Epithelial cell of prostate (primary cell): Measurements from ENCODE around the gene MYG1.
"Not testable (repeated sequence)": the region's sequence is repeated elsewhere in the genome, so short reads cannot be mapped to it uniquely, and the experiment has no call there.

Experiments
- DNase-seq: peaks from one replicate; pipeline ENCODE4 v3.0.0-alpha.2; 2011; ENCODE audit warnings: low read depth, low spot score
- H3K27ac ChIP-seq: fragments of 450-650 bp; 2 replicates; pipeline ENCODE4 v1.5.1; 2017; ENCODE audit warnings: mild to moderate bottlenecking

MYG1 gene

GRCh38 chr12:53325511-53326061 lies 26.1 kb downstream of the MYG1 start:
- DNase-seq: no peak
- no peak overlapping the region for H3K27ac ChIP-seq

GRCh38 chr12:53326460-53327185 lies 27.1 kb downstream of the MYG1 start:
- no peak overlapping the region for H3K27ac ChIP-seq
- DNase-seq: no peak

- no peak for DNase-seq
- H3K27ac ChIP-seq: no peak overlapping the region
These were observed 28.0 kb downstream of the MYG1 start for GRCh38 chr12:53327435-53328042.

GRCh38 chr12:53328043-53328435 lies 28.5 kb downstream of the MYG1 start:
- no peak for DNase-seq
- H3K27ac ChIP-seq: no peak overlapping the region

GRCh38 chr12:53330671-53331070 lies 31.2 kb downstream of the MYG1 start:
- DNase-seq: no peak
- H3K27ac ChIP-seq: no peak overlapping the region

- DNase-seq, H3K27ac ChIP-seq: not testable (repeated sequence)
These were observed 32.8 kb downstream of the MYG1 start for GRCh38 chr12:53332339-53332738.

- DNase-seq: no peak
- H3K27ac ChIP-seq: no peak overlapping the region
These were observed 33.2 kb downstream of the MYG1 start for GRCh38 chr12:53332744-53333143.

GRCh38 chr12:53333289-53333688 lies 33.8 kb downstream of the MYG1 start:
- DNase-seq: no peak
- H3K27ac ChIP-seq: no peak overlapping the region

GRCh38 chr12:53333845-53334244 lies 34.4 kb downstream of the MYG1 start:
- DNase-seq: no peak
- H3K27ac ChIP-seq: no peak overlapping the region

GRCh38 chr12:53334822-53335221 lies 35.3 kb downstream of the MYG1 start:
- no peak overlapping the region for H3K27ac ChIP-seq
- DNase-seq: no peak

GRCh38 chr12:53336181-53336681 lies 36.7 kb downstream of the MYG1 start, which contains the start of gene SP7:
Gene SP7 (minus strand): TSS chr12:53336354. CDS start chr12:53335646, 708 bp downstream.
- no peak within 1 kb of the TSS for H3K27ac ChIP-seq
- no peak for DNase-seq

GRCh38 chr12:53338017-53338416 lies 38.5 kb downstream of the MYG1 start:
- DNase-seq: no peak
- no peak overlapping the region for H3K27ac ChIP-seq

- no peak for DNase-seq
- H3K27ac ChIP-seq: no peak overlapping the region
These were observed 39.4 kb downstream of the MYG1 start for GRCh38 chr12:53338916-53339315.

- no peak for DNase-seq
- H3K27ac ChIP-seq: no peak overlapping the region
These were observed 40.9 kb downstream of the MYG1 start for GRCh38 chr12:53340398-53340797.

GRCh38 chr12:53343449-53343848 lies 44.0 kb downstream of the MYG1 start:
- no peak for DNase-seq
- no peak overlapping the region for H3K27ac ChIP-seq

GRCh38 chr12:53343969-53344368 lies 44.5 kb downstream of the MYG1 start:
- no peak overlapping the region for H3K27ac ChIP-seq
- no peak for DNase-seq

- no peak for DNase-seq
- no peak overlapping the region for H3K27ac ChIP-seq
These were observed 45.0 kb downstream of the MYG1 start for GRCh38 chr12:53344487-53344823.

- no peak overlapping the region for H3K27ac ChIP-seq
- no peak for DNase-seq
These were observed 45.5 kb downstream of the MYG1 start for GRCh38 chr12:53344824-53345485.

GRCh38 chr12:53345486-53346188 lies 46.1 kb downstream of the MYG1 start:
- no peak for DNase-seq
- no peak overlapping the region for H3K27ac ChIP-seq

GRCh38 chr12:53346491-53346890 lies 47.0 kb downstream of the MYG1 start:
- DNase-seq: no peak
- H3K27ac ChIP-seq: no peak overlapping the region
